Cardiac muscle cell (in vitro differentiated cells and primary cell): ENCODE data around the gene NFATC1. TPM values are rescaled to one million over a fixed set of nuclear protein-coding genes. Genes with fewer than 3 reads are reported as not detected.

ENCODE experiments used
- DNase-seq, 2 donors: peaks; one replicate each; pipeline versions ENCODE4 v3.0.0 to v3.0.0-alpha.2; 2010 to 2017; ENCODE audit warnings: low read depth in 1 of 2, low spot score in 1 of 2
- H3K27ac ChIP-seq: fragments of 200-600 bp; sonication (generic); 2 replicates; pipeline ENCODE4 v1.5.1; 2016
- H3K27me3 ChIP-seq: fragments of 200-600 bp; sonication (generic); 2 replicates; pipeline ENCODE4 v1.6.0; 2016; ENCODE audit warnings: control low read depth
- H3K36me3 ChIP-seq: fragments of 200-600 bp; sonication (generic); 2 replicates; pipeline ENCODE4 v1.5.1; 2016; ENCODE audit warnings: control low read depth
- H3K4me1 ChIP-seq: fragments of 200-600 bp; sonication (generic); 2 replicates; pipeline ENCODE4 v1.8.1; 2017; ENCODE audit warnings: low read depth, mild to moderate bottlenecking, mixed run types
- H3K4me3 ChIP-seq: fragments of 200-600 bp; sonication (generic); 2 replicates; pipeline ENCODE4 v1.5.1; 2016; ENCODE audit warnings: mild to moderate bottlenecking
- H3K9me3 ChIP-seq: fragments of 200-600 bp; sonication (generic); 2 replicates; pipeline ENCODE4 v1.5.1; 2017; ENCODE audit warnings: low read depth, mild to moderate bottlenecking, control low read depth
- CTCF ChIP-seq: IDR thresholded peaks from 2 replicates; pipeline ENCODE4 v1.5.1; 2012; ENCODE audit warnings: low read depth, mild to moderate bottlenecking, low read length
- polyA plus RNA-seq: library from polyadenylated mRNA; unstranded; fragments of >200 nt; fragmentation: Nextera tagmentation; extraction: Ambion mirVana; gene quantifications from 2 replicates; pipeline ENCODE4 v1.2.1, GENCODE V29; 2016
- total RNA-seq: library from RNA; depleted of rRNA; stranded (reverse); fragments of >200 nt; gene quantifications from 2 replicates; pipeline ENCODE4 v1.2.3, GENCODE V29; 2016

NFATC1 gene
- total and polyA plus RNA-seq, 2 experiments from 2014 or later = 10.8 to 11.7 TPM

GRCh38 chr18:79560861-79561210 is 165.1 kb downstream of the NFATC1 start:
- no peaks in the 10 kb centered on the region for H3K9me3 ChIP-seq
- no peak for TF ChIP-seq CTCF
- H3K36me3 ChIP-seq = no peaks in the 10 kb centered on the region
- H3K4me3 ChIP-seq = no peak overlapping the region
- no peaks in the 10 kb centered on the region for H3K27me3 ChIP-seq
- no peaks in the 10 kb centered on the region for H3K4me1 ChIP-seq
- no peak for DNase-seq
- no peak overlapping the region for H3K27ac ChIP-seq

DNA sequence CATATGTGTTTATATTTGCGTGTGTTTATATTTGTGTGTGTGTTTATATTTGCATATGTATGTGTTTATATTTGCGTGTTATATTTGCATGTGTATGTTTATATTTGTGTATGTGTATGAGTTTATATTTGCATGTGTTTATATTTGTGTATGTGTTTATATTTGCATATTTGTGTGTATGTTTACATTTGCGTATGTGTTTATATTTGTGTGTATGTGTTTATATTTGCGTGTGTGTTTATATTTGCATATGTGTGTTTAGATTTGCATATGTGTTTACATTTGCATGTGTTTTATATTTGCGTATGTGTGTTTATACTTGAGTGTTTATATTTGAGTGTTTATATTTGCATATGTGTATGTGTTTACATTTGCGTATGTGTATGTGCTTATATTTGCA is 168.2 kb downstream of the NFATC1 start:
- no peaks in the 10 kb centered on the region for H3K9me3 ChIP-seq
- no peak overlapping the region for H3K27ac ChIP-seq
- DNase-seq = no peak
- no peaks in the 10 kb centered on the region for H3K4me1 ChIP-seq
- no peaks in the 10 kb centered on the region for H3K27me3 ChIP-seq
- no peak overlapping the region for H3K4me3 ChIP-seq
- H3K36me3 ChIP-seq = no peaks in the 10 kb centered on the region
- TF ChIP-seq CTCF = no peak

DNA sequence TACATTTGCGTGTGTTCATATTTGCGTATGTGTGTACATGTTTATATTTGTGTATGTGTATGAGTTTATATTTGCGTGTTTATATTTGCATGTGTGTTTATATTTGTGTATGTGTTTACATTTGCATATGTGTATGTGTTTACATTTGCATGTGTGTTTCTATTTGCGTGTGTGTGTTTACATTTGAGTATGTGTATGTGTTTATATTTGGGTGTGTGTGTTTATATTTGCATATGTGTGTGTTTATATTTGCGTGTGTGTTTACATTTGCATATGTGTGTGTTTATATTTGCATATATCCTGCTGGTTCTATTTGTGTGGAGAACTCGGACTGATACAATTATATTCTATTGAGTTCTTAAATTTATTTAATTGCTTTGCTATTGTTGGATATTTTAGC is 168.7 kb downstream of the NFATC1 start:
- Histone ChIP-seq H3K9me3 (no peaks in the 10 kb centered on the region), H3K4me1 (no peaks in the 10 kb centered on the region), H3K27ac (no peak overlapping the region), H3K27me3 (no peaks in the 10 kb centered on the region), H3K36me3 (no peaks in the 10 kb centered on the region), H3K4me3 (no peak overlapping the region)
- no peak for TF ChIP-seq CTCF
- DNase-seq = no peak

DNA sequence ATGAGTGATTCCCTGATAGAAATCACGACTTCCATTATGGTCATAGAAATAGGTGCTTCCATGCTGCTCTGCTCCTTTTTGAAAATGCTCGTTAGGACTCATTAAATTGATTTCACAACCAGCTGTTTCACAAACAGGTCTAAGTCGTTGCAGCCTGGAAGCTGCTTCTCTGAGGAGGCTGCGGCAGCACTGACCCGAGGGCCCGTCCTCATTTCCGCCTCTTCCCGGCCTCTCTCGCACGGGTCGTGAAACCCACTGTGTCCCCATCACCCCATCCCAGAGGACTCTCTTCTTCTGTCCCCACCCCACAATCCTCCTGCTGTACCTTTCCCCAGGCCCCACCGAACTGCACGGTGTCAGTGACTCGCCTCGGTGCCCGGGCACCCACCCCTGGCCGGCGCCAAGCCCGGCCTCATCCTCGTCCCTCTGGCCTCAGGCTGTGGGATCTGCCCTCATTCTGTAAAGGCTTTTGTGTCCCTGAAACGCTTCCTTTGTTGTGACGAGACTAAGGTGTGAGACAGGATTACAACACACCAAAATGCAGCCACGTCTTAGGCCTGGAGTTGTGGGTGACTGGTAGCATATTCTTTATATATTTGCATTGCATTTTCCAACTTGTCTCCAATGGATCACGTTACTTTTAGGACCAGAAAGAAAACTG is 171.2 kb downstream of the NFATC1 start:
- H3K9me3 ChIP-seq = no peaks in the 10 kb centered on the region
- no peaks in the 10 kb centered on the region for H3K27me3 ChIP-seq
- H3K36me3 ChIP-seq = no peaks in the 10 kb centered on the region
- no peak overlapping the region for H3K4me3 ChIP-seq
- peak overlapping the region; percentile 38 for H3K27ac ChIP-seq
- no peak for DNase-seq
- no peak for TF ChIP-seq CTCF
- no peaks in the 10 kb centered on the region for H3K4me1 ChIP-seq

- Histone ChIP-seq H3K4me1 (no peaks in the 10 kb centered on the region), H3K9me3 (no peaks in the 10 kb centered on the region), H3K27ac (peak overlapping the region; percentile 38), H3K27me3 (no peaks in the 10 kb centered on the region), H3K36me3 (no peaks in the 10 kb centered on the region), H3K4me3 (no peak overlapping the region)
- TF ChIP-seq CTCF = no peak
- peak; percentile 68 to 93 for DNase-seq
Observed at GRCh38 chr18:79567481-79568147, 171.9 kb downstream of the NFATC1 start.
